Cortex of kidney (tissue), 1 donor: Measurements from ENCODE around the gene DAGLB.
"Not testable (repeated sequence)": the region's sequence is repeated elsewhere in the genome, so short reads cannot be mapped to it uniquely, and the experiment has no call there.

Experiments used
- DNase-seq: peaks from one replicate; lab custom pipeline; 2025; lab: John Stamatoyannopoulos, UW

The DAGLB gene

GRCh38 chr7:6447581-6448199, at the start of gene DAGLB:
TSS of gene DAGLB (minus strand) at chr7:6447954. CDS start at chr7:6447842, 112 bp downstream.
- peak; percentile 69 for DNase-seq

- no peak for DNase-seq
Measured at GRCh38 chr7:6497637-6497905, 49.8 kb upstream of the DAGLB start.

- DNase-seq = no peak
Measured at GRCh38 chr7:6496842-6497636, 49.3 kb upstream of the DAGLB start.

GRCh38 chr7:6495597-6496262, 48.0 kb upstream of the DAGLB start:
- DNase-seq = no peak

GRCh38 chr7:6494365-6494764, 46.6 kb upstream of the DAGLB start:
- DNase-seq = no peak

GRCh38 chr7:6491194-6491593, 43.4 kb upstream of the DAGLB start:
- no peak for DNase-seq

GRCh38 chr7:6489612-6490011, 41.9 kb upstream of the DAGLB start:
- DNase-seq = no peak

- DNase-seq = no peak
Measured at GRCh38 chr7:6487184-6487545, 39.4 kb upstream of the DAGLB start.

- DNase-seq = no peak
Measured at GRCh38 chr7:6486438-6487183, 38.9 kb upstream of the DAGLB start.

- DNase-seq = no peak
Measured at GRCh38 chr7:6482743-6483119, 35.0 kb upstream of the DAGLB start.

- DNase-seq = no peak
Measured at GRCh38 chr7:6482307-6482706, 34.6 kb upstream of the DAGLB start.

GRCh38 chr7:6481445-6481844, 33.7 kb upstream of the DAGLB start:
- no peak for DNase-seq

- no peak for DNase-seq
Measured at GRCh38 chr7:6480323-6480660, 32.5 kb upstream of the DAGLB start.

- DNase-seq = no peak
Measured at GRCh38 chr7:6479067-6479466, 31.3 kb upstream of the DAGLB start.

- DNase-seq = no peak
Measured at GRCh38 chr7:6478186-6478585, 30.4 kb upstream of the DAGLB start.

GRCh38 chr7:6477318-6477660, 29.5 kb upstream of the DAGLB start:
- DNase-seq = no peak

- DNase-seq = no peak
Measured at GRCh38 chr7:6476596-6477317, 29.0 kb upstream of the DAGLB start.

- DNase-seq = no peak
Measured at GRCh38 chr7:6475433-6476186, 27.9 kb upstream of the DAGLB start.

GRCh38 chr7:6465862-6466261, 18.1 kb upstream of the DAGLB start:
- DNase-seq = no peak

GRCh38 chr7:6463609-6464008, 15.9 kb upstream of the DAGLB start:
- DNase-seq = not testable (repeated sequence)

GRCh38 chr7:6461946-6462550, 14.3 kb upstream of the DAGLB start:
- no peak for DNase-seq
